H9 (cell line): ENCODE results near the gene MEF2C. TPM values are rescaled to one million over a fixed set of nuclear protein-coding genes. Genes with fewer than 3 reads are reported as not detected.

Experiments
- DNase-seq: peaks from one replicate; pipeline ENCODE4 v3.0.0-alpha.2; 2017
- H2AFZ ChIP-seq: one replicate; pipeline ENCODE4 v1.6.1; 2013; ENCODE audit warnings: mild to moderate bottlenecking, low read length, control low read depth, moderate library complexity
- H2AK5ac ChIP-seq: 2 replicates; pipeline ENCODE4 v1.6.1; 2013; ENCODE audit warnings: low read length, control low read depth, mixed read lengths; ENCODE audit not compliant: insufficient read length
- H2BK120ac ChIP-seq: one replicate; pipeline ENCODE4 v1.6.1; 2013; ENCODE audit warnings: low read depth, mild to moderate bottlenecking, low read length, control low read depth, inconsistent platforms; ENCODE audit not compliant: poor library complexity, severe bottlenecking
- H2BK12ac ChIP-seq: 2 replicates; pipeline ENCODE4 v1.6.1; 2013; ENCODE audit warnings: low read length, control low read depth, mixed read lengths, low read depth; ENCODE audit not compliant: insufficient read length
- H2BK15ac ChIP-seq: 2 replicates; pipeline ENCODE4 v1.6.1; 2013; ENCODE audit warnings: low read depth, low read length, control low read depth
- H2BK20ac ChIP-seq: one replicate; pipeline ENCODE4 v1.6.1; 2013; ENCODE audit warnings: low read depth, mild to moderate bottlenecking, low read length, control low read depth, inconsistent platforms; ENCODE audit not compliant: poor library complexity, severe bottlenecking
- H2BK5ac ChIP-seq: 2 replicates; pipeline ENCODE4 v1.6.1; 2013; ENCODE audit warnings: low read length, control low read depth, mixed read lengths; ENCODE audit not compliant: insufficient read length
- H3K14ac ChIP-seq: 2 replicates; pipeline ENCODE4 v1.6.1; 2013; ENCODE audit warnings: low read length, control low read depth; ENCODE audit not compliant: insufficient read depth
- H3K18ac ChIP-seq: 2 replicates; pipeline ENCODE4 v1.6.1; 2013; ENCODE audit warnings: low read depth, mild to moderate bottlenecking, mixed read lengths, low read length, control low read depth; ENCODE audit not compliant: insufficient read length
- H3K23ac ChIP-seq: 2 replicates; pipeline ENCODE4 v1.6.1; 2013; ENCODE audit warnings: low read length, control low read depth, mixed read lengths, low read depth; ENCODE audit not compliant: insufficient read length
- H3K23me2 ChIP-seq: 2 replicates; pipeline ENCODE4 v1.6.1; 2013; ENCODE audit warnings: low read depth, mild to moderate bottlenecking, mixed read lengths, low read length, control low read depth; ENCODE audit not compliant: insufficient read length, poor library complexity, severe bottlenecking
- H3K27ac ChIP-seq: 2 replicates; pipeline ENCODE4 v1.5.1; 2013; ENCODE audit warnings: low read length, control low read depth, mixed read lengths, low read depth; ENCODE audit not compliant: insufficient read length
- H3K27me3 ChIP-seq: 2 replicates; pipeline ENCODE4 v1.6.1; 2013; ENCODE audit warnings: low read length, control low read depth, inconsistent platforms; ENCODE audit not compliant: insufficient read depth
- H3K4ac ChIP-seq: 2 replicates; pipeline ENCODE4 v1.6.1; 2013; ENCODE audit warnings: low read depth, mild to moderate bottlenecking, control low read depth, inconsistent platforms, low read length, moderate library complexity
- H3K4me1 ChIP-seq: 2 replicates; pipeline ENCODE4 v1.6.1; 2013; ENCODE audit warnings: low read length, control low read depth, inconsistent platforms; ENCODE audit not compliant: insufficient read depth
- H3K4me2 ChIP-seq: 2 replicates; pipeline ENCODE4 v1.6.1; 2013; ENCODE audit warnings: low read length, control low read depth, mixed read lengths; ENCODE audit not compliant: insufficient read length, insufficient read depth
- H3K56ac ChIP-seq: 2 replicates; pipeline ENCODE4 v1.6.1; 2013; ENCODE audit warnings: low read depth, mild to moderate bottlenecking, mixed read lengths, low read length, control low read depth; ENCODE audit not compliant: insufficient read length
- H3K79me1 ChIP-seq: 2 replicates; pipeline ENCODE4 v1.6.1; 2013; ENCODE audit warnings: low read depth, mild to moderate bottlenecking, moderate library complexity, low read length, control low read depth, inconsistent platforms; ENCODE audit not compliant: insufficient read depth, poor library complexity, severe bottlenecking
- H3K79me2 ChIP-seq: 2 replicates; pipeline ENCODE4 v1.6.1; 2013; ENCODE audit warnings: low read length, control low read depth, inconsistent platforms; ENCODE audit not compliant: insufficient read depth
- H3K9ac ChIP-seq: 2 replicates; pipeline ENCODE4 v1.6.1; 2013; ENCODE audit warnings: low read length, control low read depth, mixed read lengths; ENCODE audit not compliant: insufficient read length; ENCODE audit errors: extremely low read depth
- H3K9me3 ChIP-seq: one replicate; pipeline ENCODE4 v1.6.1; 2013; ENCODE audit warnings: low read depth, low read length, inconsistent platforms; ENCODE audit not compliant: control insufficient read depth
- H3T11ph ChIP-seq: one replicate; pipeline ENCODE4 v1.6.1; 2013; ENCODE audit warnings: mild to moderate bottlenecking, low read length, control low read depth, inconsistent platforms
- H4K20me1 ChIP-seq: one replicate; pipeline ENCODE4 v1.6.1; 2013; ENCODE audit not compliant: control insufficient read depth, insufficient read length, insufficient read depth
- H4K5ac ChIP-seq: 2 replicates; pipeline ENCODE4 v1.6.1; 2013; ENCODE audit warnings: low read depth, mild to moderate bottlenecking, mixed read lengths, low read length, control low read depth; ENCODE audit not compliant: insufficient read length
- H4K8ac ChIP-seq: replicated peaks from 2 replicates; pipeline ENCODE4 v1.6.1; 2013; ENCODE audit warnings: low read length, control low read depth, mixed read lengths, low read depth; ENCODE audit not compliant: insufficient read length
- H4K91ac ChIP-seq: 2 replicates; pipeline ENCODE4 v1.6.1; 2013; ENCODE audit warnings: low read depth, mild to moderate bottlenecking, moderate library complexity, mixed read lengths, low read length, control low read depth; ENCODE audit not compliant: insufficient read length
- H3K27ac Mint-ChIP-seq, 3 experiments: 2 replicates in 2 of 3; 3 replicates in 1 of 3; pipeline ENCODE4 v1.8.0; 2020 to 2021; ENCODE audit warnings: mixed read lengths in 3 of 3, mild to moderate bottlenecking in 1 of 3, moderate library complexity in 1 of 3
- H3K27me3 Mint-ChIP-seq: 2 replicates; pipeline ENCODE4 v1.8.0; 2021; ENCODE audit warnings: low read depth, mild to moderate bottlenecking, moderate library complexity, mixed read lengths
- H3K36me3 Mint-ChIP-seq, 3 experiments: 2 replicates in 2 of 3; 3 replicates in 1 of 3; pipeline ENCODE4 v1.8.0; 2020 to 2021; ENCODE audit warnings: low read depth in 3 of 3, mixed read lengths in 3 of 3; ENCODE audit not compliant: insufficient read depth in 1 of 3
- H3K4me1 Mint-ChIP-seq, 2 experiments: 2 replicates each; pipeline ENCODE4 v1.8.0; 2020; ENCODE audit warnings: mixed read lengths in 2 of 2
- H3K4me3 Mint-ChIP-seq, 2 experiments: 2 replicates in 1 of 2; 3 replicates in 1 of 2; pipeline ENCODE4 v1.8.0; 2020 to 2021; ENCODE audit warnings: mild to moderate bottlenecking in 2 of 2, mixed read lengths in 2 of 2, moderate library complexity in 1 of 2
- H3K9me3 Mint-ChIP-seq, 2 experiments: 2 replicates in 1 of 2; 3 replicates in 1 of 2; pipeline ENCODE4 v1.8.0; 2020; ENCODE audit warnings: mild to moderate bottlenecking in 2 of 2, mixed read lengths in 2 of 2, moderate library complexity in 1 of 2
- WGBS: extraction: QIAGEN DNeasy Blood & Tissue Kit; methylation state at CpG from one replicate; pipeline ENCODE4 v1.1.7; 2013; ENCODE audit warnings: missing lambda C conversion rate, low lambda C conversion rate, mixed read lengths; ENCODE audit not compliant: insufficient read length; ENCODE audit errors: extremely low coverage; 5-methylcytosine and 5-hydroxymethylcytosine counted together
- total RNA-seq: library from RNA; stranded (reverse); gene quantifications from 2 replicates; pipeline ENCODE4 v1.2.1, GENCODE V29; 2021
- TF ChIP-seq, protein P1 (sequence below): fragments of 200-600 bp; sonication (generic); conservative IDR thresholded peaks from 3 replicates; pipeline ENCODE4 v1.8.0; 2021; ENCODE audit warnings: antibody characterized with exemption, mild to moderate bottlenecking

MEF2C gene
- total RNA-seq, 1 experiment from 2014 or later = 0.11 TPM

DNA sequence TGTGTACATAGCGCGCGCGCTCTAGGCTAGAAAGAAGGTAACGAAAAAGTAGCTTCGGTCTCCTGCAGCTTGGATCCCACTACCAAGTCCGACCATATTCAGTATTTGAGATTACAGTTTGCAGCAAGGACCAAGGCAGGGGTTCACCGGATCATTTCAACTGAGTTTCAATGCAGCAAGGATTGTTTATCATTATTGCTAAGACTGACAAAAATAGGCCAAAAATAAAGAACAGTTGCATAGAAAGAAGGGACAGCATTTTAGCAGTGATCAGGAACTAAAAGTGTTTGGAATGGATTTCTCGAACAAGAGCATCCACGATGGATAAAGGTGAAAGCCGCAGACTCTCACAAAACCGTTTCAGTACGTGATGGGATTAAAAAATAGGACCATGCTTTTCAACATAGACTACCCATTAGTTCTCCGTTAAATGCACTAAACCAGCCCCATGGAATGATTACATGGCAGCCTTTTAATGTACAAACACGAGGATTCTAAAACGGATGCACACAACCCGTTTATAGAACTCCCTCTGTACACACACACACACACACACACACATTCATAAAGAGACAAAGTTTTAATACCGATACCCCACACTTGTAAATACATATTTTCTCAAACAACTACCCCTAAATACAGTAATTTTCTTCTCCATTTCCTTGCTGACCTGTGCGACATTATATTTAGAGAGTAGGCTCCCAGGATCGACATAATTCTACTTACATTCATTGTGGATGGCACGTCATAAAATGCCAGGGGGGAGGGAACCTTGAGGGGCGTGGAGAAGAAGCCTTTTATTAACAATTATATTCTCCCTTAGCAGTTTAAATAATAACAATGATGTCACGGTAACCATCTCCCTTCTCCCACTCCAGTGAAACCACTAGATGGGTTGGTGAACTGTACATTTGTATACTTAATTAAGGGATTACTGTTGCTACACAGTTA, 197.1 kb downstream of the MEF2C start:
- no peak overlapping the region for H2BK15ac ChIP-seq
- no peaks in the 10 kb centered on the region for H3K36me3 Mint-ChIP-seq
- no peak overlapping the region for H2AFZ ChIP-seq
- no peak overlapping the region for H3K27ac Mint-ChIP-seq
- no peak overlapping the region for H2AK5ac ChIP-seq
- peak overlapping the region; percentile 41 to 82 for H3K4me3 Mint-ChIP-seq
- H3K79me1 ChIP-seq = no peaks in the 10 kb centered on the region
- H4K20me1 ChIP-seq = no peaks in the 10 kb centered on the region
- no peaks in the 10 kb centered on the region for H3K79me2 ChIP-seq
- H3K9me3 ChIP-seq = no peaks in the 10 kb centered on the region
- H2BK120ac ChIP-seq = no peak overlapping the region
- H2BK12ac ChIP-seq = no peak overlapping the region
- no peak overlapping the region for H3K27ac ChIP-seq
- no peak overlapping the region for H3K14ac ChIP-seq
- no peak overlapping the region for H3K23ac ChIP-seq
- no peak overlapping the region for H3K18ac ChIP-seq
- H3K4me1 Mint-ChIP-seq = peaks cover 23 to 65% of the 10 kb centered on the region in 2 experiments
- TF ChIP-seq, protein P1, sequence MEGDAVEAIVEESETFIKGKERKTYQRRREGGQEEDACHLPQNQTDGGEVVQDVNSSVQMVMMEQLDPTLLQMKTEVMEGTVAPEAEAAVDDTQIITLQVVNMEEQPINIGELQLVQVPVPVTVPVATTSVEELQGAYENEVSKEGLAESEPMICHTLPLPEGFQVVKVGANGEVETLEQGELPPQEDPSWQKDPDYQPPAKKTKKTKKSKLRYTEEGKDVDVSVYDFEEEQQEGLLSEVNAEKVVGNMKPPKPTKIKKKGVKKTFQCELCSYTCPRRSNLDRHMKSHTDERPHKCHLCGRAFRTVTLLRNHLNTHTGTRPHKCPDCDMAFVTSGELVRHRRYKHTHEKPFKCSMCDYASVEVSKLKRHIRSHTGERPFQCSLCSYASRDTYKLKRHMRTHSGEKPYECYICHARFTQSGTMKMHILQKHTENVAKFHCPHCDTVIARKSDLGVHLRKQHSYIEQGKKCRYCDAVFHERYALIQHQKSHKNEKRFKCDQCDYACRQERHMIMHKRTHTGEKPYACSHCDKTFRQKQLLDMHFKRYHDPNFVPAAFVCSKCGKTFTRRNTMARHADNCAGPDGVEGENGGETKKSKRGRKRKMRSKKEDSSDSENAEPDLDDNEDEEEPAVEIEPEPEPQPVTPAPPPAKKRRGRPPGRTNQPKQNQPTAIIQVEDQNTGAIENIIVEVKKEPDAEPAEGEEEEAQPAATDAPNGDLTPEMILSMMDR = no peak
- H3K9me3 Mint-ChIP-seq = peaks cover 4 to 8% of the 10 kb centered on the region in 2 experiments; a peak in 3 of 5 replicates
- peaks cover 100% of the 10 kb centered on the region for H3K27me3 Mint-ChIP-seq
- H3K4ac ChIP-seq = no peak overlapping the region
- H3K9ac ChIP-seq = no peak overlapping the region
- no peak overlapping the region for H4K5ac ChIP-seq
- no peak overlapping the region for H3K56ac ChIP-seq
- H3K23me2 ChIP-seq = peaks cover 16% of the 10 kb centered on the region
- peaks cover 94% of the 10 kb centered on the region for H3K27me3 ChIP-seq
- H4K8ac ChIP-seq = no peak overlapping the region
- peaks cover 2% of the 10 kb centered on the region; the same call in 1 of the 2 replicates for H3K4me1 ChIP-seq
- no peak overlapping the region for H2BK5ac ChIP-seq
- H2BK20ac ChIP-seq = no peak overlapping the region
- no peak overlapping the region for H3T11ph ChIP-seq
- no peak overlapping the region for H4K91ac ChIP-seq
- no CpG with 5 or more reads among the region's 23 CpGs for WGBS
- no peak for DNase-seq
- peak overlapping the region; percentile 53 for H3K4me2 ChIP-seq
